DND-41 (cell line): ENCODE results near the gene PPA2.
A peak's percentile ranks its signal among the peaks of the same experiment; 100 is the strongest.
"Not testable (repeated sequence)": the region's sequence is repeated elsewhere in the genome, so short reads cannot be mapped to it uniquely, and the experiment has no call there.

Source experiments
- ATAC-seq: fragments of 200-7000 bp; cut with Tn5 transposase; 3 replicates; pipeline ENCODE4 v1.9.1; 2021; ENCODE audit warnings: low read depth; ENCODE audit not compliant: insufficient read depth
- DNase-seq: peaks from one replicate; pipeline ENCODE4 v3.0.0-alpha.2; 2020
- H2AFZ ChIP-seq: 2 replicates; pipeline ENCODE4 v1.6.0; 2012; ENCODE audit warnings: low read depth, low read length
- H3K27ac ChIP-seq: 2 replicates; pipeline ENCODE4 v1.5.1; 2012; ENCODE audit warnings: low read length, inconsistent platforms
- H3K27me3 ChIP-seq: fragments of 200-600 bp; sonication (generic); 2 replicates; pipeline ENCODE4 v1.6.0; 2012; ENCODE audit warnings: low read length, mild to moderate bottlenecking, inconsistent platforms; ENCODE audit not compliant: insufficient read depth, poor library complexity
- H3K36me3 ChIP-seq: 2 replicates; pipeline ENCODE4 v1.5.1; 2012; ENCODE audit warnings: low read length, inconsistent platforms; ENCODE audit not compliant: insufficient read depth
- H3K4me1 ChIP-seq: 2 replicates; pipeline ENCODE4 v1.5.1; 2012; ENCODE audit warnings: mild to moderate bottlenecking, low read length; ENCODE audit not compliant: insufficient read depth
- H3K4me2 ChIP-seq: 2 replicates; pipeline ENCODE4 v1.6.0; 2012; ENCODE audit warnings: mild to moderate bottlenecking, moderate library complexity, low read length, inconsistent platforms; ENCODE audit not compliant: insufficient read depth
- H3K4me3 ChIP-seq, 2 experiments: fragments of 200-600 bp in 1 of 2; shearing (Covaris generic) in 1 of 2; 2 replicates each; pipeline ENCODE4 v1.5.1; 2012 to 2016; ENCODE audit warnings: inconsistent platforms in 2 of 2, low read length in 2 of 2, mild to moderate bottlenecking in 2 of 2, low read depth in 1 of 2, moderate library complexity in 1 of 2
- H3K79me2 ChIP-seq: 2 replicates; pipeline ENCODE4 v1.6.0; 2012; ENCODE audit warnings: low read length, inconsistent platforms; ENCODE audit not compliant: insufficient read depth
- H3K9ac ChIP-seq: 2 replicates; pipeline ENCODE4 v1.6.0; 2012; ENCODE audit warnings: low read depth, mild to moderate bottlenecking, inconsistent platforms, low read length, moderate library complexity
- H3K9me3 ChIP-seq: 2 replicates; pipeline ENCODE4 v1.5.1; 2012; ENCODE audit warnings: low read length, moderate library complexity, mild to moderate bottlenecking, inconsistent platforms; ENCODE audit not compliant: insufficient read depth, severe bottlenecking
- H4K20me1 ChIP-seq: 2 replicates; pipeline ENCODE4 v1.6.0; 2012; ENCODE audit warnings: low read length; ENCODE audit not compliant: insufficient read depth
- EZH2 ChIP-seq: IDR thresholded peaks from 3 replicates; pipeline ENCODE4 v1.6.1; 2012; ENCODE audit warnings: borderline replicate concordance, low read depth, mild to moderate bottlenecking, moderate library complexity, low read length, inconsistent platforms; ENCODE audit not compliant: severe bottlenecking
- TF ChIP-seq, protein P1 (sequence below): IDR thresholded peaks from 2 replicates; pipeline ENCODE4 v1.5.1; 2012; ENCODE audit warnings: borderline replicate concordance, low read length, moderate library complexity, mild to moderate bottlenecking; ENCODE audit not compliant: poor library complexity, severe bottlenecking; ENCODE audit errors: extremely low read depth

The PPA2 gene

DNA sequence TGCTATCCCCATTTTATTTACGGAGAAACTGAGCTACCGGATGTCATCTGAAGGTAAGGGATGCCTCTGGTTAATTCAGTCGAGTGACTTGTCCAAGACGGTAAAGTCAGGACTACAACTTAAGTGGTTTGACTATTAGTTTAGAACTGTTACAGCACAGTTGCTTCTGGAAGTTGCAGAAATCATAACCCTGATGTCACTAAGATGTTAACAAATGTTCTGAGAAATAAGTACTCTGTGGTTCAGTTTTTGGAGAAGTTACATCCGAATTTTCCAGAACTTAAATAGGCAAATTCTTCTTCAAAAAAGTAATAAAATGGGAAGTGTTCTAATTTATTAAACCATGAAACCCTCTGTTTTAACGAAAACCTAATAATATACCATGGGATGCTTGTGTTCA is 3.1 kb downstream of the PPA2 start:
- Histone ChIP-seq H3K4me3 (no peak overlapping the region), H4K20me1 (peaks cover 45% of the 10 kb centered on the region), H3K4me2 (peak overlapping the region; percentile 80; the same call in 1 of the 2 replicates), H3K4me1 (peaks cover 33% of the 10 kb centered on the region), H3K27ac (no peak overlapping the region), H2AFZ (no peak overlapping the region), H3K27me3 (no peaks in the 10 kb centered on the region), H3K9me3 (no peaks in the 10 kb centered on the region), H3K36me3 (peaks cover 31% of the 10 kb centered on the region), H3K9ac (no peak overlapping the region), H3K79me2 (peaks cover 78% of the 10 kb centered on the region)
- DNase-seq (no peak), ATAC-seq (no peak)
- TF ChIP-seq, protein P1, sequence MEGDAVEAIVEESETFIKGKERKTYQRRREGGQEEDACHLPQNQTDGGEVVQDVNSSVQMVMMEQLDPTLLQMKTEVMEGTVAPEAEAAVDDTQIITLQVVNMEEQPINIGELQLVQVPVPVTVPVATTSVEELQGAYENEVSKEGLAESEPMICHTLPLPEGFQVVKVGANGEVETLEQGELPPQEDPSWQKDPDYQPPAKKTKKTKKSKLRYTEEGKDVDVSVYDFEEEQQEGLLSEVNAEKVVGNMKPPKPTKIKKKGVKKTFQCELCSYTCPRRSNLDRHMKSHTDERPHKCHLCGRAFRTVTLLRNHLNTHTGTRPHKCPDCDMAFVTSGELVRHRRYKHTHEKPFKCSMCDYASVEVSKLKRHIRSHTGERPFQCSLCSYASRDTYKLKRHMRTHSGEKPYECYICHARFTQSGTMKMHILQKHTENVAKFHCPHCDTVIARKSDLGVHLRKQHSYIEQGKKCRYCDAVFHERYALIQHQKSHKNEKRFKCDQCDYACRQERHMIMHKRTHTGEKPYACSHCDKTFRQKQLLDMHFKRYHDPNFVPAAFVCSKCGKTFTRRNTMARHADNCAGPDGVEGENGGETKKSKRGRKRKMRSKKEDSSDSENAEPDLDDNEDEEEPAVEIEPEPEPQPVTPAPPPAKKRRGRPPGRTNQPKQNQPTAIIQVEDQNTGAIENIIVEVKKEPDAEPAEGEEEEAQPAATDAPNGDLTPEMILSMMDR, result no peak
- TF ChIP-seq EZH2, result no peak

DNA sequence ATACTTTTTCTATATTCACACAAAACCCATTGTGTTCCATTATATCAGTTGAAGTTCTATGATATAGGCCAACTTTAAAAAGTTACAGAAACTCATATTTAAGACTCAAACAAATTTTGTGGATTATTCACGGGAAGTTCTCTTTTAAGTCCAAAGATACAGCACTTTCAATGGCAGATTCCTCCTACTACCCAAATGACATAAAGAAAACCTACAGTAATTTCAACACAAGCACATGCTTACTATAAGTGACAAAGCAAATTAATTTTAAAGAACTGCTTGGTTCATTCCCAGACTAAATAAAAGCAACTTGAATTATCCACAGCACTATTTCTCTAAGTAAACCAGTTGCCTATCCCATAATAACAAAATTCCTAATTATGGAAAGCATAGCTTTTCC is 4.1 kb downstream of the PPA2 start:
- DNase-seq (no peak), ATAC-seq (no peak)
- Histone ChIP-seq H3K9ac (no peak overlapping the region), H3K4me1 (peaks cover 33% of the 10 kb centered on the region), H3K4me3 (no peak overlapping the region), H2AFZ (no peak overlapping the region), H3K36me3 (peaks cover 31% of the 10 kb centered on the region), H3K27me3 (no peaks in the 10 kb centered on the region), H3K4me2 (no peak overlapping the region), H4K20me1 (peaks cover 45% of the 10 kb centered on the region), H3K27ac (no peak overlapping the region), H3K9me3 (no peaks in the 10 kb centered on the region), H3K79me2 (peaks cover 83% of the 10 kb centered on the region)
- TF ChIP-seq, protein P1, result no peak
- no peak for TF ChIP-seq EZH2

DNA sequence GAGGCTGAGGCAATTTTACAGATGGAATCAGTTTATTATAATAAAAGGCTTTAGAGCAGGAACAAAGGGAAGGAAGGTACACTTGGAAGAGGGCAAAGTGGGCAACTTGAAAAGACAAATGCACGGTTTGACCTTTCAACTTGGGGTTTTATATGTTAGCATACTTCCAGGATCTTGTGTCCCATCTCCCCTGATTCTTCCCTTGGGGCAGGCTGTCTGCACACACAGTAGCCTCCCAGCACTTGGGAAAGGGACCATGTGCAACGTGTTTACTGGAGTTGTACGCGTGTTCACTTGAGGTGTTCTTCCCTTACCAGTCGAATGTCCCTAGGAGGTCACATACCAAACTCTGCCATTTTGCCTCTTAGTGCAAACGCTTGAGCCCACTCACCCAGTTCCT is 7.3 kb downstream of the PPA2 start:
- TF ChIP-seq, protein P1, result no peak
- no peak for TF ChIP-seq EZH2
- no peaks in the 10 kb centered on the region for H3K9me3 ChIP-seq
- DNase-seq (no peak), ATAC-seq (no peak)
- H4K20me1 ChIP-seq, result peaks cover 39% of the 10 kb centered on the region
- no peak overlapping the region for H3K4me2 ChIP-seq
- H2AFZ ChIP-seq, result no peak overlapping the region
- no peak overlapping the region for H3K27ac ChIP-seq
- peaks cover 68% of the 10 kb centered on the region for H3K79me2 ChIP-seq
- H3K4me3 ChIP-seq, result no peak overlapping the region
- H3K4me1 ChIP-seq, result peaks cover 12% of the 10 kb centered on the region
- H3K9ac ChIP-seq, result no peak overlapping the region
- peaks cover 26% of the 10 kb centered on the region for H3K36me3 ChIP-seq
- no peaks in the 10 kb centered on the region for H3K27me3 ChIP-seq

DNA sequence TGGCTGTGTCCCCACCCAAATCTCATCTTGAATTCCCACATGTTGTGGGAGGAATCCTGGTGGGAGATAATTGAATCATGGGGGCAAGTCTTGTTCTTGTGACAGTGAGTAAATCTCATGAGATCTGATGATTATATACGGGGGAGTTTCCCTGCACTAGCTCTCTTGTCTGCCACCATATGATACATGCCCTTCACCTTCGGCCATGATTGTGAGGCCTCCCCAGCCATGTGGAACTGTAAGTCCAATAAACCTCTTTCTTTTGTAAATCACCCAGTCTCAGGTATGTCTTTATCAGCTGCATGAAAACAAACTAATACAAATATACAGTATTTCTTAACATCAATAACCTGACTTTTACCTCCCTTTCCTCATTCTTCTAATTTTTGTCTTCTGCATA is 9.3 kb downstream of the PPA2 start:
- H3K27me3 ChIP-seq, ATAC-seq, H2AFZ ChIP-seq, H3K9me3 ChIP-seq, H3K4me1 ChIP-seq, H3K9ac ChIP-seq, H3K27ac ChIP-seq, DNase-seq, H3K4me3 ChIP-seq, H3K4me2 ChIP-seq: not testable (repeated sequence)
- H3K79me2 ChIP-seq, result peaks cover 56% of the 10 kb centered on the region
- peaks cover 28% of the 10 kb centered on the region; the same call in 1 of the 2 replicates for H4K20me1 ChIP-seq
- peaks cover 15% of the 10 kb centered on the region for H3K36me3 ChIP-seq
